ENCODE results near the gene SLC43A2. TPM values are rescaled to one million over a fixed set of nuclear protein-coding genes. Genes with fewer than 3 reads are reported as not detected.

Gene SLC43A2
- total RNA-seq, 1 experiment from 2014 or later = 5.6 TPM

GRCh38 chr17:1646199-1646875 is 17.7 kb upstream of the SLC43A2 start:
- BruUV-seq (replicated peaks) = no TSS peak
- Mint-ChIP-seq H3K27ac (ENCODE audit: low read depth, unreplicated experiment) (no peak overlapping the region), H3K9me3 (ENCODE audit: unreplicated experiment) (no peaks in the 10 kb centered on the region), H3K27me3 (ENCODE audit: insufficient read depth, unreplicated experiment) (no peaks in the 10 kb centered on the region), H3K36me3 (ENCODE audit: insufficient read depth, unreplicated experiment) (peaks cover 14% of the 10 kb centered on the region), H3K4me3 (ENCODE audit: unreplicated experiment) (no peak overlapping the region), H3K4me1 (ENCODE audit: insufficient read depth, unreplicated experiment) (peaks cover 8% of the 10 kb centered on the region)
- no peak for DNase-seq (ENCODE audit: unreplicated experiment)
- intact Hi-C loops (cut with micrococcal nuclease) = no loop called here
- TF ChIP-seq, protein P1, sequence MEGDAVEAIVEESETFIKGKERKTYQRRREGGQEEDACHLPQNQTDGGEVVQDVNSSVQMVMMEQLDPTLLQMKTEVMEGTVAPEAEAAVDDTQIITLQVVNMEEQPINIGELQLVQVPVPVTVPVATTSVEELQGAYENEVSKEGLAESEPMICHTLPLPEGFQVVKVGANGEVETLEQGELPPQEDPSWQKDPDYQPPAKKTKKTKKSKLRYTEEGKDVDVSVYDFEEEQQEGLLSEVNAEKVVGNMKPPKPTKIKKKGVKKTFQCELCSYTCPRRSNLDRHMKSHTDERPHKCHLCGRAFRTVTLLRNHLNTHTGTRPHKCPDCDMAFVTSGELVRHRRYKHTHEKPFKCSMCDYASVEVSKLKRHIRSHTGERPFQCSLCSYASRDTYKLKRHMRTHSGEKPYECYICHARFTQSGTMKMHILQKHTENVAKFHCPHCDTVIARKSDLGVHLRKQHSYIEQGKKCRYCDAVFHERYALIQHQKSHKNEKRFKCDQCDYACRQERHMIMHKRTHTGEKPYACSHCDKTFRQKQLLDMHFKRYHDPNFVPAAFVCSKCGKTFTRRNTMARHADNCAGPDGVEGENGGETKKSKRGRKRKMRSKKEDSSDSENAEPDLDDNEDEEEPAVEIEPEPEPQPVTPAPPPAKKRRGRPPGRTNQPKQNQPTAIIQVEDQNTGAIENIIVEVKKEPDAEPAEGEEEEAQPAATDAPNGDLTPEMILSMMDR (IDR thresholded peaks at IDR 0.05; ENCODE audit: unreplicated experiment) = no peak
- POLR2A ChIA-PET = interaction anchor here (0.6 kb wide), 1 partner anchor 17 kb away, joined by 3 read pairs; no protein-coding TSS in a partner anchor
- CTCF ChIA-PET = interaction anchor here (0.6 to 1.9 kb wide), 4 partner anchors 17 to 379 kb away, joined by 3 to 7 read pairs (median 3); no protein-coding TSS in a partner anchor

DNA sequence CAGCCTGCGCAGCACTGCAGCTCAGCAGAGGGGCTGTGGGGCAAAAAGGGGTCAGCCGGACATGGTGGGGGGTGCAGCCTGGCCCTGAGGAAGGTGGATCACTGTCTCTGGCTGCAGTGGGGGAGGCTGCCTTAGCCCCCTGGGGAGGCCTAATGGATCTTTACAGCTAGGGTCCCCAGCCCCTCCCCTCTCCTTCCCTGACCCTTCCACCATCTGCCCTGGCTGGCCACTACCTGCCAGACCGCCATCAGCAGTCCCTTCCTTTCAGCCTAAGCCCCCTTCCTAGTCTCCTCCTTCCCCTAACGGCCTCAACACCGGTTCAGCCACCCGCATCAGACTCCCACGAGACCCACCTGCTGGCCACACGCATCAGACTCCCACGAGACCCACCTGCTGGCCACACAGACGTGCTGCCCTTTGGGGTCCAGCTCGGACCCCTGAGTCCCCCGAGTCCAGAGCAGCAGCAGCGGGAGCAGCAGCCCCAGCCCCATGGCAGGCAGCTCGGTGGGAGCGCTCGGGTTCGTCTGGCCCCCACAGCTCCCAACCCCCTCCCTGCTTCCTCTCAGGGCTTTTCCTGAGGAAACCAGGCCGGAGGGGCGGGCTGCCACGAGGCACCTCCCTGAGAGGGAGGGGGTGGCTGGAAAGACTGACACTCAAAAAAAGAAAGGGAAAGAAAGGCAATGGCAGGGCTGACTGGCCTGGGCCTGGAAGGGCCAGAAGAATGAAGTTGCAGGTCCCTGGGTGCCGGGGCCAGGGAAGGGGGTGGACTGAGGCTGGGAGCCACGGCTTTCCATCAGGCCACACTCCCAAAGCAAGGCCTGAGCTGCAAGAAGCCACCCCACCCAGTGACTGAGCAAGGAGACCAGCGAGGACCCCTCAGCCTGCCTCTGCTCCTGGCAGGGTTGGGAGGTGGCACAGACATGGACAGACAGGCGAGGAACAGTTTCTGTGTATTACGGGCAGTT is 16.9 kb upstream of the SLC43A2 start, which contains the start of gene SCARF1:
Gene SCARF1 (minus strand): TSS at position 526 of the 965 bp plus-strand sequence. CDS start 35 bp downstream, at position 491.
- intact Hi-C loops (cut with micrococcal nuclease) = no loop called here
- Mint-ChIP-seq H3K27ac (ENCODE audit: low read depth, unreplicated experiment) (no peak within 1 kb of the TSS), H3K36me3 (ENCODE audit: insufficient read depth, unreplicated experiment) (peaks cover 6% of the 10 kb centered on the region), H3K9me3 (ENCODE audit: unreplicated experiment) (no peaks in the 10 kb centered on the region), H3K4me3 (ENCODE audit: unreplicated experiment) (no peak within 1 kb of the TSS), H3K27me3 (ENCODE audit: insufficient read depth, unreplicated experiment) (no peaks in the 10 kb centered on the region), H3K4me1 (ENCODE audit: insufficient read depth, unreplicated experiment) (peaks cover 8% of the 10 kb centered on the region)
- ChIA-PET CTCF (interaction anchor here (0.6 to 1.9 kb wide), 6 partner anchors 9 to 97 kb away, joined by 3 to 7 read pairs (median 3); no protein-coding TSS in a partner anchor), POLR2A (interaction anchor here (0.6 to 1.0 kb wide), 2 partner anchors 16 to 71 kb away, joined by 3 to 4 read pairs; no protein-coding TSS in a partner anchor)
- no TSS peak for BruUV-seq (replicated peaks)
- no peak for DNase-seq (ENCODE audit: unreplicated experiment)
- TF ChIP-seq, protein P1 (IDR thresholded peaks at IDR 0.05; ENCODE audit: unreplicated experiment) = no peak

DNA sequence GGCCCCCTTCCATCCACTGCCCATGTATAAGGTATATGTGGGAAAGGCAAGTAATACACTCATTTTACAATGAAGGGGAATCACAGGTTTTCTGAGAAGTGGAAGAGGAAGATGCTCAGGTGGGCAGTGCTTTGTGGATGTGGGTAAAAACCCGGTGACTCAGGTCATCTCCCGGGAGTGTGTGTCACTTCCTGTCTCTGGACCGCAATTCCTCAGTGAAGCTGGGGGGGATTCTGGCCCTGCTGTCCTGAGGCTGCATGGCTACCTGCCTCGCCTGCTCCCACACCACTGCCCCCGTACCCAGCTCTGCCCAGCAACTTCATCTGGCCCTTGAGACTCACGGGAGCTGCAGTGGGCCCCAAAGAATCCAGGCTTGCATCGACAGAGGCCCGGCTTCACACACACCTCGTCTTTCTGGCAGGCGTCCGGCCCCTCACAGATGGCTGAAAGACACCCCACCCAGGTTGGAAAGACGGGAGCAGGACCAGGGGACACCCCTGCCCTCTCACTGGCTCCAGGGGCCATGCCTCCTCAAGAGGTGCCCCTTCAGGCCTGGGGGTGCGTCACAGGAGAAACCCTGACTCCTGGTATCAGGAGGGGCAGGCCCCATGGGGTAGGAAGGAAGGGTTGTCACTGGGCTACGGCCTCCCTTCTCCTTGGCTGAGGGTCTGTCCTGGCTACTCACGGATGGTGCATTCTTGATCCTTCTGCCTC is 16.0 kb upstream of the SLC43A2 start:
- H3K4me1 Mint-ChIP-seq (ENCODE audit: insufficient read depth, unreplicated experiment) = peaks cover 8% of the 10 kb centered on the region
- ChIA-PET CTCF (interaction anchor here (0.6 to 1.2 kb wide), 2 partner anchors 15 to 69 kb away, joined by 3 read pairs; no protein-coding TSS in a partner anchor), POLR2A (interaction anchor here (1.0 kb wide), 1 partner anchor 72 kb away, joined by 4 read pairs; no protein-coding TSS in a partner anchor)
- H3K36me3 Mint-ChIP-seq (ENCODE audit: insufficient read depth, unreplicated experiment) = no peaks in the 10 kb centered on the region
- intact Hi-C loops (cut with micrococcal nuclease) = no loop called here
- no peak overlapping the region for H3K27ac Mint-ChIP-seq (ENCODE audit: low read depth, unreplicated experiment)
- BruUV-seq (replicated peaks) = no TSS peak
- H3K4me3 Mint-ChIP-seq (ENCODE audit: unreplicated experiment) = peak overlapping the region; percentile 60
- H3K27me3 Mint-ChIP-seq (ENCODE audit: insufficient read depth, unreplicated experiment) = no peaks in the 10 kb centered on the region
- peak; percentile 30 for DNase-seq (ENCODE audit: unreplicated experiment)
- TF ChIP-seq, protein P1 (IDR thresholded peaks at IDR 0.05; ENCODE audit: unreplicated experiment) = no peak
- no peaks in the 10 kb centered on the region for H3K9me3 Mint-ChIP-seq (ENCODE audit: unreplicated experiment)
